ENCODE data around the gene KIZ.

KIZ gene

GRCh38 chr20:21105429-21106170 lies 20.3 kb upstream of the KIZ start:
- DNase-seq, result no peak

GRCh38 chr20:21106171-21107017 lies 19.5 kb upstream of the KIZ start, which contains the start of gene LINC00237:
Gene LINC00237 (minus strand): TSS chr20:21106358.
- no peak for DNase-seq

- DNase-seq, result no peak
Measured at GRCh38 chr20:21109144-21109543, 16.7 kb upstream of the KIZ start.

GRCh38 chr20:21110811-21111210 lies 15.1 kb upstream of the KIZ start:
- no peak for DNase-seq

GRCh38 chr20:21111416-21111815 lies 14.5 kb upstream of the KIZ start:
- DNase-seq, result no peak

- no peak for DNase-seq
Measured at GRCh38 chr20:21113697-21114096, 12.2 kb upstream of the KIZ start.

GRCh38 chr20:21114584-21114983 lies 11.3 kb upstream of the KIZ start:
- DNase-seq, result no peak

GRCh38 chr20:21117521-21117920 lies 8.4 kb upstream of the KIZ start:
- no peak for DNase-seq

GRCh38 chr20:21118138-21118537 lies 7.7 kb upstream of the KIZ start:
- DNase-seq, result no peak

- no peak for DNase-seq
Measured at GRCh38 chr20:21118782-21119181, 7.1 kb upstream of the KIZ start.

GRCh38 chr20:21124190-21124589 lies 1.7 kb upstream of the KIZ start:
- no peak for DNase-seq

- no peak for DNase-seq
Measured at GRCh38 chr20:21125072-21125848, 622 bp upstream of the KIZ start.

- no peak for DNase-seq
Measured at GRCh38 chr20:21126581-21126870, 644 bp downstream of the KIZ start.

- no peak for DNase-seq
Measured at GRCh38 chr20:21127201-21127981, 1.5 kb downstream of the KIZ start.

GRCh38 chr20:21129861-21130260 lies 4.0 kb downstream of the KIZ start:
- DNase-seq, result no peak

GRCh38 chr20:21133404-21133803 lies 7.5 kb downstream of the KIZ start:
- DNase-seq, result no peak

- no peak for DNase-seq
Measured at GRCh38 chr20:21133917-21134622, 8.2 kb downstream of the KIZ start.

- no peak for DNase-seq
Measured at GRCh38 chr20:21134883-21135493, 9.1 kb downstream of the KIZ start.

GRCh38 chr20:21136015-21136732 lies 10.3 kb downstream of the KIZ start:
- DNase-seq, result no peak

GRCh38 chr20:21137078-21137477 lies 11.2 kb downstream of the KIZ start:
- DNase-seq, result no peak

Measured in DMS79 (cell line).